Activated CD4-positive, alpha-beta T cell treated with anti-CD3 and anti-CD28 coated beads for 24 hours (primary cell): ENCODE measurements around the gene LBHD2.
"Not testable (repeated sequence)": the region's sequence is repeated elsewhere in the genome, so short reads cannot be mapped to it uniquely, and the experiment has no call there.

Source experiments
- DNase-seq, 2 donors: peaks; one replicate each; pipeline ENCODE4 v3.0.0-alpha.2; 2020; ENCODE audit warnings: low read depth in 2 of 2

Gene LBHD2

GRCh38 chr14:103119527-103119926, 35.5 kb downstream of the LBHD2 start:
- DNase-seq: not testable (repeated sequence)

GRCh38 chr14:103121121-103121845, 37.3 kb downstream of the LBHD2 start:
- no peak for DNase-seq

GRCh38 chr14:103121846-103122584, 38.0 kb downstream of the LBHD2 start:
- no peak for DNase-seq

GRCh38 chr14:103122585-103122946, 38.6 kb downstream of the LBHD2 start:
- no peak for DNase-seq

GRCh38 chr14:103122947-103123633, 39.1 kb downstream of the LBHD2 start, which contains the start of gene TNFAIP2:
Gene TNFAIP2 (plus strand): TSS chr14:103123461. CDS start chr14:103126458, 2,997 bp downstream.
- DNase-seq: no peak

- DNase-seq: no peak
These were observed 39.9 kb downstream of the LBHD2 start for GRCh38 chr14:103123634-103124500.

- no peak for DNase-seq
These were observed 40.5 kb downstream of the LBHD2 start for GRCh38 chr14:103124501-103125001.

- DNase-seq: no peak
These were observed 41.4 kb downstream of the LBHD2 start for GRCh38 chr14:103125098-103126070.

- DNase-seq: no peak
These were observed 42.3 kb downstream of the LBHD2 start for GRCh38 chr14:103126088-103126872.

- no peak for DNase-seq
These were observed 42.9 kb downstream of the LBHD2 start for GRCh38 chr14:103126873-103127304.

- DNase-seq: no peak
These were observed 43.3 kb downstream of the LBHD2 start for GRCh38 chr14:103127356-103127755.

GRCh38 chr14:103127861-103128598, 44.0 kb downstream of the LBHD2 start:
- DNase-seq: no peak

- no peak for DNase-seq
These were observed 44.8 kb downstream of the LBHD2 start for GRCh38 chr14:103128631-103129300.

GRCh38 chr14:103129301-103130016, 45.4 kb downstream of the LBHD2 start:
- no peak for DNase-seq

- no peak for DNase-seq
These were observed 46.2 kb downstream of the LBHD2 start for GRCh38 chr14:103130017-103130764.

- DNase-seq: no peak
These were observed 47.0 kb downstream of the LBHD2 start for GRCh38 chr14:103130965-103131364.

GRCh38 chr14:103131580-103131979, 47.6 kb downstream of the LBHD2 start:
- DNase-seq: no peak
